Epidermal melanocyte (primary cell): ENCODE data around the gene CTDSPL.

ENCODE experiments used
- DNase-seq: peaks from one replicate; pipeline ENCODE4 v3.0.0; 2011; ENCODE audit warnings: low spot score; ENCODE audit not compliant: insufficient read length

Gene CTDSPL

DNA sequence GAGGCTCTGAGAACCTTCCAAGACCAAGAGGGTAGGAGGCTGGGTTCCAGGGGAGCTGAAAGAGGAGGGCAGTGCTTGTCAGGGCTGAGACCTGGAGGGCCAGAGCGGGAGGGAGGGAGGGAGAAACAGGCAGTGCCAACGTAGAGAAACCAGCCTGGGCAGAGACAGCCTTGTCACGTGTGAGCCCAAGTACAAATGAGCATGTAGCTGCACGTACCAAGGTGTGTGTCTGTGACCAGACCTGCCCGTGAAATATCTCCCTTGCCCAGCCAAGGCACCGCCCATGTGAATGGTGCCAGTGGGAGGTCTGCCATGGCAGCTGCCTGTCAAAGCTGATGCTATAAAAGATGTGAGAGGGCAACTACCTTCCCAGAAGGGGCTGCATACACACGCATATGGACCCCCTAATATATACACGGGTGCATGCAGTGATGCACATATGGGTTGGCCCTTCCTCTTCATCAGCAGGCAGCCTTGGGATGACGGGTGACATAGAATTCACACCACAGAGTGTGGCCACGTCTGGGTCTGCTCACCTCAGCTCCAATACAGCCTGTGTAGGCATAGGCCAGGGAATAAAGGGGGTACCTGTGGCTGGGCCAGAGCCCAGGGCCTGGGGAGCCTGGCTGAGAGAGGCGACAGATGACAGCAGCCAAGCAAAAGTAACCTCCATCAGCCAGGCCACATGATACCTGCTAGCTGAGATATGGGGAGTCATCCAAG, 7.8 kb upstream of the CTDSPL start:
- DNase-seq = no peak

DNA sequence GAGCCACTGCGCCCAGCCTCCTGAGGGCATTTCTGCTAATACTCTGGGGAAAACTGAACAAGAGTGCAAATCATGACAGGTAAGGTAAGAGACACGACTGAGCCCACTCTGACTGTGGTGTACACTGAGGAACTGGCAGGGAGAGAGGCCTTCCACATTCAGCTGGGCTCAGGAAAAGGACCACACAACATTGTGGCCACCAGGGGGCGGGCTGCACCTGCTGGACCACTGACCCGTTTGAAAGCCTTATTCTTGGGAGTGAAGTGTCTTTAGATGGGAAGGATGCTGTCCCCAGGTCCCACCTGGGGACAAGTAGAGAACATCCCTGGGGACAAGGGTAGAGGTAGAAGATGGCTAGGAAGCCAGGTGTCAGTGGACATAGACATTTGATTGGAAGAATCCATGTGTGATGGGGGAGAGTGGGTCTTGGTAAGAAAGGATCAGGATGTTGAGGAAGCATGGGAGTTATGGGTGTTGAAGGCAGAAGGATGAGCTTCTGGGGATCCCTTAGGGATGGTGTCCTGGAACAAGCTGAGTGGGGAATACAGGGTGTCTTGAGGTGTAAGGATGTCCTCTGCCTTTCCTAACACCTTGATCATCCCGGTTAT, 6.2 kb upstream of the CTDSPL start:
- no peak for DNase-seq

DNA sequence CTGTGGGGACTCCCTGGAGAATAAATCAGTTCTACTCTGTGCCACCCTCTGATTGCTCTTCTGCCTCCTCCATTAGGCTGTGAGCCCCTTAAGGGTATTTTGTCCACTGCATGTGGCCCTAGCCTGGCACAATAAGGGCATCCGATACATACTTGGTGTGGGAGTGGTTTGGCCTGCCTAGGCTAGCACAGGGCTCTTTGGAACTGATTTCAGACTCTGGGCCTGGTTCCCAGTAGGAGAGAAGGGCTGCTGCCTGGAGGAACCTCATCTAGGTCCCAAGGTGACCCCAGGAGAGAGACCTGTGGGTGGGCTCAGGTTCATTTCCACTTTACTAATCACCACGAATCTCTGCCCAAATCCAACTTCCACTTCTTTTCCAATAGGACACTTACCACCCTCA, 5.3 kb upstream of the CTDSPL start:
- DNase-seq = no peak

DNA sequence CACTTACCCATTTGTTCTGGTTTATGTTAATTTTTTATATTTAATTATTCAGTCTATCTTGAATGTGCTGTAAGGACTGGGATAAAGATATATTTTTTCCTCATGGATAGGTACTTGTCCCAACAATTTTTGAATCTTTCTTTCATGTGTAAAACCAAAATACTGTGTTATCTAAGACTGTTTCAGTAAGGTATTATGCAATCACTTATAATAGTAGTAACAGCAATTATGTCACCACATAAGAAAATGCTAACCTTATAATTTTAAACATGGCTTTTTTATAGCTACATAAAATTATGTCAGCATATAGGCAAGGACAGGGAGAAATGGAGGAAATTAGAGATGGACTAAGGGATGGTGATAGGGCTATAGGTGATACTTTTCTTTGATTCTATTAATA, 2.9 kb upstream of the CTDSPL start:
- DNase-seq = no peak

DNA sequence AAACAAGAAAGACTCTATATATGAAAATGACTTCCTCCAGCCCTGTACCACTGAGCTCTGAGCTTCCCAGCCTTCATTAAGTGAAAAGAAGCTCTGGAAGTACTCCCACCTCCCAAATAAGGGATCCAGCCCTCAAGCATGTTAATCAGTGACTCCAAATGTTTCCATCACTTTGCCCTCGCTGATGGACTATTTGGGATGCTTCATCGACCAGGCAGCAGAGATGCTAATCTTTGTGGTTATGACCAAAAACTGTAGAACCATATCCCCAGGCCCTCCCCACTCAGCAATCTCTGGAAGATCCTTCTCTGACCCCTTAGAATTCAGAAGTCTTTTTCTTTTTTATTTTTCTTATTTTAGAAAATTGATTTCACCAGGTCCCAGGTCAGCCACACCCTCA, 2.3 kb upstream of the CTDSPL start:
- no peak for DNase-seq

DNA sequence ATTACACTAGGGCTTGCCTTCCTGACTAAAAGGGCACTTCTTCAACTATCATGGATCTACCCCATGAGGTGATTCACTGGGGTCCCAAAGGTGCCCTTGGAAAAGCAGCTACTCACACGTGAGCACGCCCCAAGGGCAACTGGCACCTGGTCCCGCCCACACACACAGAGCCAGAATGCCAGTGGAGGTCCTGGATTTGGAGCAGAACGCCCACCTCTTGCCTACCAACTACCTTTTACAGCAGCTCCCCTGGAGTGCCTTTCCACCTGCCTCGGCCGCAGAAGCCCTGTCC, 1.8 kb upstream of the CTDSPL start:
- no peak for DNase-seq

DNA sequence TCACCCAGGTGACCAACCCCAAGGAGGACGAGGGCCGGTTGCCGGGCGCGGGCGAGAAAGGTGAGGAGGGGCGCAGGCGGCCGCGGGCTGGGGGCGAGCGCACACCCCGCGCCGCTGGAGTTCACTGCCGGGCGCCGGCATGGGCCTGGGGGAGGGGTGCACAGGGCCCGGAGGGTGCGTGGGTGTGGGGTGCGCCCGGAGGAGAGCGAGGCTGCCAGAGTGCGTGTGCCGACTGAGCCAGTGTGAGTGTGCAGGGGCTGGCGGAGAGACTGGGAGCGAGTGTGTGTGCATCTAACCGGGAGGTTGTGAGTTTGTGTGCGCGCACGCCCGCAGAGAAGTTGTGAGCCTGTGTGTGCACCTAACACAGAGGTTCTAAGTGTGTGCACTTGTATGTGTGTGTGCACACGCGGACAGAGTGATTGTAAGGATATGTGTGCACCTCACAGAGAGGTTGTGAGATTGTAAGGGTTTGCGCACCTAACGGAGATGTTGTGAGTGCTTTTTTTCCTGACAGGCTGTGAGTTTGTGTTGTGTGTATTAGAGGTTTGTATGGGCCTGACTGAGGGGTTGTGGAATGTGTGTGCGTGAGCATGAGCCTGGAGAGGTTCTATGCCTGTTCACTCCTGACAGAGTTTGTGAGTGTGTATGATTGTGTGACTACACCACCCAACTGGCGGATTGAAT, 681 bp downstream of the CTDSPL start:
- no peak for DNase-seq

DNA sequence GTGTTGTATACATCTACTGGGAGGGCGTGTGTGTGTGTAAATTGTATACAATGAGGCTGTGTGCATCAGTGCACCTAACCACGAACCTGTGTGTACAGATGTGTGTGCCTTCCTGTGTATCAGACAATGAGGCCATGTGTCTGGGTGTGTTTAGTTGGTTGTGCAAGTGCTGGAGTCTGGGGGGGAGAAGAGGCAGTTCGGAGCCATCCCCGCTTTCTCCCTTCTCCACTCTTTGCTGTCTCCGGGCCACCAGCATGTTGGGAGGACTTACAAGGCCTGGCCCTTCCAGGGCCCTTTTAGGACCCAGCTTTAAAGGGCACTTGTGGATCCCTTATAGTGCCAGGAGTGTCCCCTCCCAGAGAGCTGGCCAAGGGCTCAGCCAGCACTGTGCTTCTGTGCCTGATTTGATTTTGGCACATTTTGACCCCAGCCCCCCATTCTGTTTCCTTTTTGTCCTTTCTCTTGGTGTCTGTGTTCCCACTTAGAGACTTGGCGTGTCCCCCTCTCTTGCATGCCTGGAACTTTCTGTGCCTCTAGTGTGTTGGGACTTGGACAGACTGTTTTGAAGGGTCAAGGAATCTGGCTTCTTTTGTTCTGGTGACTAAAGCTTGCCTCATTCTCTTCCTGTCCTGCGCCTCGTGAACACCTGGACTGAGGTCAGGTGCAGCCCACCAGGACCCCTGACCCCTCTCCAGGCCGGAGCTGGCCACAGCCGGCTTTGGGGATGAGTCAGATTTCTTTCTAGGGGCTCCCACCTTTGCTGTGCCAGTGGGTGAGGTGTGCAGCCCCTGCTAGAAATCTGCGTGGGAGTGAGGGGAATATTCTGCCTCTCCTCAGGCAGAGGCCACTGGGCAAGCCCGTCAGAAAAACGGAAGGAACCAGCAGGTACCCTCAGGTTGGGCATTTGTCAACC, 1.5 kb downstream of the CTDSPL start:
- no peak for DNase-seq

DNA sequence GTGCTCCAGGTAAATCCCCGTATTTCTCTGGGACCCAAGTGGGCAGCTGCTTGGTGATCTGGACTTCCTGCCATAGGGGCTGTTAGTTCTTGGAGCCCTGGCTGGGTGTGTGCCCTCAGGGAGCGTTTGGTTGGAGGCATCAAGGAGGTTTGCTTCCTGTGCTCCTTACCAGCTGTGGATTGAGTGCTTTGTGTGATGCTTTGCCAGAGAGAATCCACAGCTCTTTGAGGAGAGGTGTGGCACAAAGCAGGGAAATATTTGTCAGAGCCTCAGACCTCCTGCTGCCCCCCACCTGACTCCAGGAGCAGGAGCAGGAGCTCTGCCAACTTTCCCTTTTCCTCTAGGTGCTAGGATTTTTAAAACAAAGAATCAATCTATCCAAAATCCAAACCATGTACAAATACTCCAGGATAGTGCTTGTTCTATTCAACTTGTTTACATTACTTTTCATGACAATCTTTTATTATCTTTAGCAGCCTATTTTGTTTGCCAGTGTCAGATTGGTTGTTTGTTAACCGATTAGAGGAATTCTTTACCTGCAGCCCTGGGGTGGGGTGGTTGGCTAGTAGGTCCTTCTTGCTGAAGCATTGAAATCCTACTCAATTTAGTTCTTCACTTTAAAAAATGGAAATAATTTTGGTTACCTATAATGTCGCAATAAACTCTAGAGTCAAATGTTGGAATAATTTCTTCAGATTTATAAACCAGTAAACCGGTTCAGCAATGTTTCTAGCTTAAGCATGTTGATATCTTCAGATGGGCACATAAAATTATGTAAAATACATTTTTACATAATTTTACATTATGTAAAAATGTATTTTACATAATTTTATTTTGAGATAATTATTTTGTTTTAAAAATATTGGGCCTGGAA, 2.5 kb downstream of the CTDSPL start:
- no peak for DNase-seq

DNA sequence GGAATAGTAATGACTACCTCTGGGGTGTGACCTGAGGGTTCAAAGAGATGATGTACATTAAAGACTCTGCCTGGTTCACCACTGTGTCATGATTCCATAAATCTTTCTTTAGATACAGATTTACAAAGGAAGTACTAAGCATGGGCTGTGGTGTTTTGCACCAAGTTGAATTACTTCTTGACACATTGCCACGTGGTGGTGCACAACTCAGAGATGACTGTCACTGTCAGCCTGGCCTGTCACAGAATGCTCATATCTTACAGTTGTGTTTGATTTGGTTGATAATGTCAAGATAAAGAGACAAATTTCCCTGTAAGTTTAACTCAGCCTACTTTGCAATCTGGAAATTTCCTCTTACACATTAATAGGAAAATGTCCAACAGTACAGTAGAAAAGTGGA, 3.2 kb downstream of the CTDSPL start:
- no peak for DNase-seq

DNA sequence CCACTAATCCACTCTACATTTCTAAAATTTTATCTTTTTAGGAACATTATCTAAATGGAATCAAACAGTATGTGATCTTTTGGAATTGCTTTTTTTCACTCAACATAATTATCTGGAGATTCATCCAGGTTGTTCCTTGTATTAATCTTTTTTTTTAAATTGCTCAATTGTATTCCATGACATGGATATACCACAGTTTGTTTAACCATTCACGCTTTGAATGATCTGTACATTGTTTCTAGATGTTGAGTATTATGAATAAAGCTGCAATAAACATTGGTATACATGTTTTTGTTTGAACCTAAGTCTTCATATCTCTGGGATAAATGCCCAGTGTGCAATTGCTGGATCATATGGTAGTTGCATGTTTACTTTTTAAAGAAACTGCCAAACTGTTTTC, 5.5 kb downstream of the CTDSPL start:
- DNase-seq = no peak

DNA sequence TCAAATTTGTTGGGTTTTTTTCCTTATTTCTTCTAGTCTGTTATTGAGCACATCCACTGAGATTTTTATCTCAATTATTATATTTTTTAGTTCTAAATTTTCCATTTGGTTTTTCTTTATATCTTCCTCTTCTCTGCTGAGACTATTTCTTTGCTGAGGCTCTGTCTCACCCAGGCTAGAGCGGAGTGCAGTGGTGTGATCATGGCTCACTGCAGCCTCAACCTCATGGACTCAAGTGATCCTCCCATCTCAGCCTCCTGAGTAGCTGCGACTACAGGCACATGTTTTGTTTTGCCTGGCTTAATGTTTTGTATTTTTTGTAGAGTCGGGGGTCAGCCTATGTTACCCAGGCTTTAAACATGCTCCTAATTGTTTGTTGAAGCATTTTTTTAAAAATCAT, 10.2 kb downstream of the CTDSPL start:
- DNase-seq = no peak

DNA sequence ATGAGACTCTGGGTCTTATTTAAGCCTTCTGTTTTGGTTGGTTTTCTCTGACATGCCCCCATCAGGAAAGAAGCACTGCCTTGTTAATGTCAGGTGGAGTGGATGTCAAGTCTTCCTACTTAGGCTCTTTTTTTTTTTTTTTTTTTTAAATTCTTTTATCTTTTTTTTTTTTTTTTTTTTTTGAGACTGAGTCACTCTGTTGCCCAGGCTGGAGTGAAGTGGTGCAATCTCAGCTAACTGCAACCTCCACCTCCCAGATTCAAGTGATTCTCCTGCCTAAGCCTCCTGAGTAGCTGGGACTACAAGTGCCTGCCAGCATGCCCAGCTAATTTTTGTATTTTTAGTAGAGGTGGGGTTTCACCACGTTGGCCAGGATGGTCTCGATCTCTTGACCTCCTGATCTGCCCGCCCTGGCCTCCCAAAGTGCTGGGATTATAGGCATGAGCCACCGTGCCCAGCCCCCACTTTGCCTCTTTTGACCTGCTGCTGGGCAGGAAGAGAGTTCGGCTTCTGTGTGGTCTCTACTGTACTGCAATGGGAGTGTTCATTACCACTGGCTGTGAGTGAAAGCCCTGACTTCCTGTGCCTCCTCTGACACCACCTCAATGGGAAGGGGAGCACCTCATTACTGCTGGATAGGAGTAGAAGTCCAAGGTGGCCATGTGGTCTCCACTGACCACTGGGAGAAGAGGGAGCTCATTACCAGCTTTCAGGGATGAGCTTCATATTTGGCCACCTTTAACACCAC, 10.9 kb downstream of the CTDSPL start:
- DNase-seq = no peak

DNA sequence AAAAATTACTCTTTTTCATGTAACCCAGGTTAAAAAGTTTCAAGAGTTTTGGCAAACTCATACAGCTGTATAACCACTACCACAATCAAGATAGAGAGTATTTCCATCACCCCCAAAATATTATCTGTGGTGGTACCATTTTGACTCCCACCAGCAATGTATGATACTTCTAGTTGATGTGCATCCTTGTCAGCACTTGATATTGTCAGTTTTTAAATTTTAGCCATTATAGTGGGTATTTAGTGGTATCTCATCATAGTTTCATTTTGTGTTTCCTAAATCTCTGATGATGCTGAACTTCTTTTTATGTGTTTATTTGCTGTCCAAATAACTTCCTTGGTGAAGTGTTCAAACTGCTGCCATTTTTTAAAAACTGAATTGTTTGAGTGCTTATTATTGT, 14.6 kb downstream of the CTDSPL start:
- DNase-seq = no peak

DNA sequence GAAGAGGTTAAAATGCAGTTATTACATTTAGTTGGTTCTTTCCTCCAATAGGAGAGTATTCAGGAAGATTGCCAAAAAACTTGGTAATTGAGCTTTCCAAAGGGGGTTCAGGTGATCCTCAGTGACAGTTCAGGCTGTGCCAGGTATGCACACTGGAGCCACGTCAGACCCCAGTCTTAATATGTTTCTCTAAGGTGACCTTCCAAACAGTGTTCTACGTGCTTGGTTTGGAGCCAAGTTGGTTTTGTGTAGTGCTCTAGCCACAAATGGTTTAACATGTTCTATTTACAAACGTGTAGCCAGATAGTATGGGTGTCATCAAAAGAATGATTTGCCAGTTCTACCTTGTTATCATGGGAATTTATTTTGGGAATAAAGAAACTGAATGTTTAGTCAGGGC, 21.0 kb downstream of the CTDSPL start:
- DNase-seq = no peak

DNA sequence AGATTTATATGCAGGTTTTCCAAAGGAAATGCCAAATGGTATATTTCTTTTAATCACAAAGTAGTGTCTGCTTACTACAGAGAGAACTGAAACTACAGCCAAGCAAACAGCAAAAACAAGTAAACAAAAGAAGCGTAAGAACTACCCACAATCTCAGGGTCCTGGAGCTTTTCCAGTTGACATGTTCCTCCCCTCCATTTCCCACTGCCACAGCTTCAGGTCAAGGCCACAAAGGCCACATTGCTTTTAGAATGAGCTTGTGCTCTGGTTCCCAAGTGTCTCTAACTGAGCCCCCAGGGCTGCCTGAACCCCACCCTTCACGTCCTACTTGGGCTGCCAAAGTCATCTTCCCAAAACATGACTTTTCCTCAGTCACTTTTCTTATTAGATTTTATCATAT, 24.1 kb downstream of the CTDSPL start:
- DNase-seq = no peak

DNA sequence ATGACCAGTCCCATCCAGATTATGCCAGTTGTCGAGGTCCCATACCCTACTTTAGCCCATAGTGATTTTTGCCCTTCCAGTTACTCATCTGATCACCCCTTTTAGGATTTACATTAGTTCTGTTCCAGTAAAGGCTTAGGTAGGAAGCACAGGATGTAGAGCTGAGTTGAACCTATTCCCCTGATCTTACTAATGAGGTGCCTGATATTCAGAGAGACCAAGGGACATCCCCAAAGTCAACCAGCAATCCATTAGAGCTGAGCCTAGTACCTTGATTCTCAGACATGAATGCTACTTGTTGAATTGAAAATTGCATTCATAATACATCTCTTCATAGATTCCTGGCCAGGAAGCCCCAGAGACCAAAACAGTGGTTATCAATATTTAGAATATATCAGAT, 24.7 kb downstream of the CTDSPL start:
- DNase-seq = no peak

DNA sequence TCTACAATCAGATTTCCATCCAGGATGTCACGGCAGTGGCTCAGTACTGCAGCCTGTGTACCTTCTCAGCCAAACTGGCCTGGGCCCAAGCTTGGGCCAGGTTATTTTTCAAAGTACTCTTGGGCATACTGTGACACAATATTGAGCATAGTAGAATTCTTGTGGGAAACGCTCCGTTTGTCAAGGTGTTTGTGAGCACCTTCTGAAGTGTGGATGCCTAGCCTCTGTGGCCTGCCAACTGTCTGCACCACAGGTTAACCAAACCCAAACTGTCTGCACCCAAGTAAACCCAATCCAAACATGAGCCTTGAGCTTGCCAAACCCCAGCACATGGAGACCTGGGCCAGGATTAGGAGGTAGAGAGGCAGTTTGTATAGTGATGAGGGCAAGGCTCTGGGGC, 25.4 kb downstream of the CTDSPL start:
- DNase-seq = no peak

DNA sequence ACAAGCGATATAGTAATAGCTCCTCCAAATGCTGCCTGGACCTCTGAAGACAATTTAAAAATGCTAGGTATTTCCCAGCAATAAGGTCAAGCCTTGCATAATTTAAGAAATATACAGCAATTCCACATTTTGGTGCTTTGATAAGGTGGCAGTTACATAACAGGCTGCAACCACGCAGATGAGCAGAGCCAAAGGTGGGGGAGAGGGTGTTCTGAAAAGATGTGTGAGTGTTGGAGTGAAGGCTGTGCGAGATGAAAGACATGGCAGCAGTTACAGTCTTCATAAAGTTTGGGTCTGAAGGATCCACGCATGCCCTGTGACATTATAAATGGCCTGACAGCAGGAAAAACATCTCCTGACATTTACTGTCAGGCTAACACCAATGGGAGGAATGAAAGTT, 26.1 kb downstream of the CTDSPL start:
- no peak for DNase-seq

DNA sequence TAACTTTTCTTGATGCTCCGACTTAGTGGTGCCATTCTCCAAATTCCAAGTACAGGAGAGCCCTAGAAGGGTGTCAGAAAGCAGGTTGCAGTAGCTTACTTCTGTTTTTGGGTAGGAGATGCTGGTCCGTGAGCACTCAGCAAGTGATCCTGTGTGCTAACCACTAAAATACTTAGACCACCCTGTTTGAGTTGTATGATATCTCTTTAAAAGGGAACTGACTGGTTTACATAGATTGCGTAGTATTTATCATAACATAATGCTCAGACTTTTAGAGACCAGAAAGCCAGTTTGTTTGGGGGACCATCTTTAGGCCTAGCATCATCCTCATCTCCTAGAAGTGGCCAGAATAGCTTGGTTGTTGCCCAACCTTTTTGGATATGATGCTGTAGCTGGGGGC, 26.7 kb downstream of the CTDSPL start:
- DNase-seq = no peak
